ENCODE measurements around the gene OR8D2.

The OR8D2 gene

GRCh38 chr11:124320097-124320496 is at the start of gene OR8D2:
Gene OR8D2, minus strand, starts transcription at chr11:124320197. Its CDS starts 0 bp downstream, at chr11:124320197.
- in situ Hi-C loops (cut with MboI; ENCODE audit: low pct_unique_long_range_greater_than_20kb, low sequenced_read_pairs, unreplicated experiment) = no loop called here
- no peak for DNase-seq (ENCODE audit: low spot score)
- TF ChIP-seq CTCF (IDR thresholded peaks at IDR 0.05; ENCODE audit: extremely low read depth, insufficient read depth, missing control alignments) = no peak

GRCh38 chr11:124359566-124359965 is 39.6 kb upstream of the OR8D2 start:
- DNase-seq (ENCODE audit: low spot score) = no peak
- in situ Hi-C loops (cut with MboI; ENCODE audit: low pct_unique_long_range_greater_than_20kb, low sequenced_read_pairs, unreplicated experiment) = no loop called here
- no peak for TF ChIP-seq CTCF (IDR thresholded peaks at IDR 0.05; ENCODE audit: extremely low read depth, insufficient read depth, missing control alignments)

GRCh38 chr11:124346311-124346955 is 26.4 kb upstream of the OR8D2 start:
- no peak for TF ChIP-seq CTCF (IDR thresholded peaks at IDR 0.05; ENCODE audit: extremely low read depth, insufficient read depth, missing control alignments)
- in situ Hi-C loops (cut with MboI; ENCODE audit: low pct_unique_long_range_greater_than_20kb, low sequenced_read_pairs, unreplicated experiment) = no loop called here
- no peak for DNase-seq (ENCODE audit: low spot score)

- no peak for TF ChIP-seq CTCF (IDR thresholded peaks at IDR 0.05; ENCODE audit: extremely low read depth, insufficient read depth, missing control alignments)
- no peak for DNase-seq (ENCODE audit: low spot score)
- in situ Hi-C loops (cut with MboI; ENCODE audit: low pct_unique_long_range_greater_than_20kb, low sequenced_read_pairs, unreplicated experiment) = no loop called here
Observed at GRCh38 chr11:124344346-124344745, 24.3 kb upstream of the OR8D2 start.

GRCh38 chr11:124340142-124340447 is 20.1 kb upstream of the OR8D2 start:
- TF ChIP-seq CTCF (IDR thresholded peaks at IDR 0.05; ENCODE audit: extremely low read depth, insufficient read depth, missing control alignments) = no peak
- no peak for DNase-seq (ENCODE audit: low spot score)
- in situ Hi-C loops (cut with MboI; ENCODE audit: low pct_unique_long_range_greater_than_20kb, low sequenced_read_pairs, unreplicated experiment) = no loop called here

- in situ Hi-C loops (cut with MboI; ENCODE audit: low pct_unique_long_range_greater_than_20kb, low sequenced_read_pairs, unreplicated experiment) = no loop called here
- no peak for TF ChIP-seq CTCF (IDR thresholded peaks at IDR 0.05; ENCODE audit: extremely low read depth, insufficient read depth, missing control alignments)
- DNase-seq (ENCODE audit: low spot score) = no peak
Observed at GRCh38 chr11:124339396-124340141, 19.6 kb upstream of the OR8D2 start.

All from GM13977 (cell line).